HCEC 1CT (cell line): Measurements from ENCODE around the gene ZDHHC16.
"Not testable (repeated sequence)": the region's sequence is repeated elsewhere in the genome, so short reads cannot be mapped to it uniquely, and the experiment has no call there.

ENCODE experiments used
- DNase-seq: peaks from one replicate; pipeline ENCODE4 v3.0.0-alpha.2; 2017

ZDHHC16 gene

GRCh38 chr10:97445722-97446639 is at the start of gene ZDHHC16, which contains the start of gene EXOSC1:
ZDHHC16 (plus strand) TSS chr10:97446175; CDS start chr10:97451676, 5,501 bp downstream.
EXOSC1 (minus strand) TSS chr10:97446006; CDS start chr10:97445985, 21 bp downstream.
- peak; percentile 97 for DNase-seq

DNA sequence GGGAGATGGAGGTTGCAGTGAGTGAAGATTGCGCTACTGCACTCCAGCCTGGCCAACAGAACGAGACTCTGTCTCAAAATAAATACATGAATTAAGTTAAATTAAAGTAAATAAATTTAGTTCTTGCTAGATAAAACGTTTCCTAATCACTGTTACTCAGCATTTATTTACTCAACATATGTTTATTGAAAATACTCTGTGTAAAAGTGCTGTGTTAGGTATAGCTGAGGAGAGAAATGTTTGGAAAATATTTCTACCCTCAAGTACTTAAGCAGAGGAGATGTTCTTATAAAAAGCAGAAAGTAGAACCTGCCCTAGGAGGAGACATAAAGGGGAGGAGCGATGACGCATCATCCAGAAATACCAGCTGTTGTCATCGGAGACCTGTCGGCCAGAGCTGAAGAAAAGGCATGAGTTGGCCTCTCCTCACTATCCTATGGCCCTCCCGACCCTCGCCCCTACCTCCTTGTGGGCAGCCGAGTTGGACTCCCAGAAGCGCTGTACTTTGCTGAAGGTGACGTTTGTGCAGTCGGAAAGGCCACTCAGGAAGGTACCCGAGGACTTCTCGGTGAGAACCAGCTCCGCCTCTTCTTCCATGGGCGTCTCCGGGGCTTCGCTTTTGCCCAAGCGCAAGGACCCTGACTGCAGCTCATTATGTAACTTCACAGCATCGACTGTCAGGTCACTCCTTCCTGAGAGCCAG is 46.0 kb upstream of the ZDHHC16 start:
- DNase-seq, result peak; percentile 65

DNA sequence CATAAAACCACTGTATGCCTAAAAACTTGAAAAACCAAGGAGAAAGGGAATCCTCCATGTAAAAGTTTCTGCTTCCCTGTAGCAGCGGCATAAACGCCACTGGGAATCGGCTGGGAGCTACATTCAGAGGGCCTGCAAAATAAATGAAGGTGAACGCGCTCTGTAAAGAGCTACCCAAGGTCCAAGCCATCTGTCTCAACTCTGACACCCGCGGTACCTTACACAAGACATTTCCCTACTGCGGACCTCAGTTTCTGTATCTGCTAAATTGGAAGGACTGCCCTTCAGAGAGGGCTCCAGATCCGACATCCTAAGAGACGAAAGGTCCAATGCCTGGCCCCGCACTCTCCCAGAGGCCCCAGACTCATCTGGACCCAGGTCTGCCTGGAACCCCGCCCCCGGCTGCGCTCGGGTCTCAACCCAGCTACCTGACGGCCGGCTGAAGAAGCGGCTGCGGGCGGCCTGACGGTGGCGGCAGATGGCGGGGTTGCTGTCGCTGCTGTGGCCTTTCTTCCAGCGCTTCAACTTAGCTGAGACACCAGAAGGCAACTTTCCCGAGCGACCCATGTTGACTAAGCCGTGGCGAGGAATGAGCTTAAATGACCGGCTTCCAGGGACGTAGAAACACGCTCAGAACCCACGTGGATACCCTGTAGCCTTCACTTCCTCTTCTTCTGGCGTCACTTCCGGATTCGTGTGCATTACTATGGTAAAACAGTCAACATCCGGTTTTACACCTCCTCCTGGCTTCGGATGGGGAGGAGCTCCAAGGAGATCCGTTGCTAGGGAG is 45.1 kb upstream of the ZDHHC16 start, which contains the start of gene RRP12:
RRP12 (minus strand) TSS at position 676 of the 790 bp plus-strand sequence; CDS start at position 567, 109 bp downstream.
- peak; percentile 97 for DNase-seq

DNA sequence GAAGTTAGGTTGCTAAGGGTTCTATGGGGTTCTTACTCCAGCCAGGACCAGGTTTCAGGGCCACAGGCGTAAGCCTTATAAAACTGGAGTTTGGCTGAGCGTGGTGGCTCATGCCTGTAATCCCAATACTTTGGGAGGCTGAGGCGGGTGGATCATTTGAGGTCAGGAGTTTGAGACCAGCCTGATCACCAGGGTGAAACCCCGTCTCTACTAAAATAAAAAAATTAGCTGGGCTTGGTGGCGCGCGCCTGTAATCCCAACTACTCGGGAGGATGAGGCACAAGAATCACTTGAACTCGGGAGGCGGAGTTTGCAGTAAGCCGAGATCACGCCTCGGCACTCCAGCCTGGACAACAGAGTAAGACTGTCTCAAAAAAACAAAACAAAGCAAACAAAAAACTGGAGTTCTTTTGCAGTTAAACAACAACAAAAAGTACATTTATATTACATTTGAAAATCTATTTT is 44.5 kb upstream of the ZDHHC16 start:
- no peak for DNase-seq

- no peak for DNase-seq
These were observed 41.9 kb upstream of the ZDHHC16 start for GRCh38 chr10:97404044-97404443.

- no peak for DNase-seq
These were observed 39.9 kb upstream of the ZDHHC16 start for GRCh38 chr10:97406064-97406463.

DNA sequence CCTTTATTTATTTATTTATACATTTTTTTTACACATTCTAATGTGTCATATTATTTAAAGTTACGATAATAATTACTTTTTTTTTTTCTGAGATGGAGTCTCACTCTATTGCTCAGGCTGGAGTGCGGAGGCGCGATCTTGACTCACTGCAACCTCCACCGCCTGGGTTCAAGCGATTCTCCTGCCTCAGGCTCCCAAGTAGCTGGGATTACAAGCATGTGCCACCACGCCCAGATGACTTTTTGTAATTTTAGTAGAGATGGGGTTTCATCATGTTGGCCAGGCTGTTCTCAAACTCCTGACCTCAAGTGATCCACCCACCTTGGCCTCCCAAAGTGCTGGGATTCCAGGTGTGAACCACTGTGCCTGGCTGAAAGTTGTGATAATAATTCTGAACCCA is 39.5 kb upstream of the ZDHHC16 start:
- DNase-seq, result not testable (repeated sequence)

GRCh38 chr10:97407211-97407951 is 38.6 kb upstream of the ZDHHC16 start:
- peak; percentile 86 for DNase-seq

- no peak for DNase-seq
These were observed 38.1 kb upstream of the ZDHHC16 start for GRCh38 chr10:97407952-97408248.

GRCh38 chr10:97408496-97408992 is 37.4 kb upstream of the ZDHHC16 start:
- no peak for DNase-seq

DNA sequence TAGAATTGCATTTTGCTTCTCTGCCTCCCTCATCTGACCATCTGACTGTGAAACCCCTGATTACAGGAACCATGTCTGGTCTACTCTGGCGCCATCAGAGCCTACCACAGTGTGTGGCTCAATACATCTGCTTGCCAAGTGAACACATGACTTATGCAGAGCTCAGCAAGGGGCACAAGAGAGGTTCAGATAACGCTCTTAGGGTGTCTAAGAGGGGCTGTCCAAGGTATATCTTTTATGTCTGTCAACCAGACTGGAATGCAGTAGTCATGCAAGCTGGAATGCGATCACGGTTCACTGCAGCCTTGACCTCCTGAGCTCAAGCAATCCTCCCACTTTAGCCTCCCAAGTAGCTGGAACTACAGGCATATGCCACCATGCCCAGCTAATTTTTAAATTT is 34.6 kb upstream of the ZDHHC16 start:
- no peak for DNase-seq

- no peak for DNase-seq
These were observed 33.1 kb upstream of the ZDHHC16 start for GRCh38 chr10:97412891-97413304.

DNA sequence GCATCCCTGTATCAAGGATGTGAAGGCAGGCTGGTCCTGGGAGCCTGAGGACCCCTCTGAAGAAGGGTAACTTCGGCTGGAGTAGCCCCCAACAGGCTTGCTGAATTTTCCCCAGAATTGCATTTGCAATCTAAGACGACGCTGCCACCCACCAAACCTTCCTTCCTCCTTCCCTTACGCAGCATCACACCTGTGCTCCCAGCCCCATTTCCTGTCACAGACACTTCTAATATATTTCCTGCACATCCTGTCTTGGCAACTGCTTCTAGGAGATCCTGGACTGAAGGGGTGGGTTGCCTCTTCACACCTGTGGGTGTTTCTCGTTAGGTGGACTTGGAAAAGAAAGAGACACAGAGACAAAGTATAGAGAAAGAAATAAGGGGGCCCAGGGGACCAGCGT is 29.4 kb upstream of the ZDHHC16 start:
- DNase-seq, result no peak

DNA sequence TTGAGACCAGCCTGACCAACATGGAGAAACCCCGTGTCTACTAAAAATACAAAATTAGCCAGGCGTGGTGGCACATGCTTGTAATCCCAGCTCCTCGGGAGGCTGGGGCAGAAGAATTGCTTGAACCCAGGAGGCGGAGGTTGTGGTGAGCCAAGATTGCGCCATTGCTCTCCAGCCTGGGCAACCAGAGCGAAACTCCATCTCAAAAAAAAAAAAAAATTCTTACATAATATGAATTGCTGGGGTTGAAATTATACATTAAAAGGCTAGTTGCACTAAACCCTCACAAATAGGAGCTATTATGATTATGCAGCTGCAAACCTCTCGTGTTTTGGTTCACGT is 22.2 kb upstream of the ZDHHC16 start:
- DNase-seq, result not testable (repeated sequence)

GRCh38 chr10:97425964-97426775 is 19.8 kb upstream of the ZDHHC16 start, which contains the start of gene PGAM1:
PGAM1 (plus strand) TSS chr10:97426191; CDS start chr10:97426308, 117 bp downstream.
- DNase-seq, result peak; percentile 95

DNA sequence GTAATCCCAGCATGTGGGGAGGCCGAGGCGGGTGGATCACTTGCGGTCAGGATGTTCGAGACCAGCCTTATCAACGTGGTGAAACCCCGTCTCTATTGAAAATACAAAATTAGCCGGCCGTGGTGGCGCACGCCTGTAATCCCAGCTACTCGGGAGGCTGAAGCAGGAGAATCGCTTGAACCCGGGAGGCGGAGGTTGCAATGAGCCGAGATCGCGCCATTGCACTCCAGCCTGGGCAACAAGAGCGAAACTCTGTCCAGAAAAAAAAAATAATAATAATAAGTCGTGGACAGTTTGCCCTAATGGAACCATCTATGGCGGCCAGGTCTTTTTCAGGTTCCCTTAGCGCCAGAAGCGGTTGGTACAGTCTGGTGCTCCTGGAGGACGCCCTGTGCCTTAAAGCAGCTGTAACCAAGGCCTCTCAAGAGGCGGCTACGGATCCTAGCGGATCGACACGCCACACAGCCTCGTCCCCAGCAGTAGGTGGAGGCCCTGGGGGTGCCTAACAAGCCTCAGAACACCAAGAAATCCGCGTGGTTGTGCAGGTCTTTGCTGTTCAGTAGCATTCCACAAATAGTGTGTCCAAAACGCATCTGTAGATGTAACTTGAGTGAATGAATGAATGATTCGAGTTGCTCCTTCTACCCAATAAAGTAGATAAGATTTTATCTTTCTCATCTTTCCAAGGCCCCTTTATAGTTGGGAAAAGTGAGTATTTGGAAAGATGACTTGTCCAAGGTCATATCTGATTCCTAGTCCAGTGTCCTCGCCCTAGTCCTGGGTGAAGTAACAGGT is 19.0 kb upstream of the ZDHHC16 start:
- peak; percentile 29 for DNase-seq

DNA sequence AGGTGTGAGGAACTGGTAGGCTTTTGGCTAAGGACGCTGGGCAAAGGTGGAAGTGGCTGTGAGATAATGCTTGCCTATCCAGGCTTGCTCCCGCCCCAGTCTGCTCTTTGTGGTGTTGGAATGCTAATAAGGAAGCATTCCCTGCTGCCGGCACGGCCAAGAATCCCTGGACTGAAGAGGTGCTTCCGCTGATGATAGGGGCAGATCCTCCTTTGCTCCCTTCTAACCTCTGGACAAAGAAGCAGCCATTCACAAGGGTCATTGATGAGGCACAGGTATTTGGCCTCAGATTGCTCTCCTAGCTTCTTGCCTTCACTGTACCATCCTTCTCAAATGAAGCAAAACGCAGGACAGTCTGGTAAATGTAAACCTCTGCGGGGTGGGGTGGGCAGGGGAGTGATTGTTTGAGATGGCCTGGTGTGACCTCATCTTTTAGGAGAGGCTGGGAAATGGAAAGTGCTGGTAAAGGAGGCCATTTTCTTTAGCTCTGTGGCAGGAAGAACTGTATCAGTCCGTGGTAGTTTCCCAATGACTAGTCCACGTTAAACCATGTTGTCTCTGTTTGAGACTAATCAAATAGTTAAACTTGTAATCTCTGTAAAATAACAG is 18.3 kb upstream of the ZDHHC16 start:
- peak; percentile 31 for DNase-seq

- no peak for DNase-seq
These were observed 17.4 kb upstream of the ZDHHC16 start for GRCh38 chr10:97428572-97428981.

DNA sequence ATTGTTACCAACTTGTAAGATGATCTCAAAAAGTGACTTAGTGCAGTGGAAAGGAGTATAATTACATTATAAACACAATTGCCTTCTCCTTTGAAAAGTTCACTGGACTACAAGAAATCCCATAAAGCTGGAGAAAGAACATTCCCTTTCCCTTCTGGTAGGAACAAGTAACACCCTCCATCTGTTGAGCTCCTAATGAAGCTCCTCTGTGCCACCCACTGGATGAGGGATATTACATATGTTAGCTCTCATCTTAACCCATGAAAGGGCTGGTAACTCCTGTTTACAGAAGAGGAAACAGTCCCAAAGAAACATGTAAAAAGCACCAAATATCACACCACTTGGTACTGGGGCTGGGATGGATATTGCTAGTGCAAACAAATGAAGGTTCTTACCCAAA is 11.9 kb upstream of the ZDHHC16 start:
- DNase-seq, result no peak

GRCh38 chr10:97434557-97434956 is 11.4 kb upstream of the ZDHHC16 start:
- DNase-seq, result no peak
